ENCODE results near the gene SERPINA4. TPM values are rescaled to one million over a fixed set of nuclear protein-coding genes. Genes with fewer than 3 reads are reported as not detected.

The SERPINA4 gene
- total RNA-seq, 1 experiment from 2014 or later: not detected

Other genes with a start within 250 kb of the SERPINA4 start
- not detected in 2 replicates for gene SERPINA6, start 238.1 kb upstream of the SERPINA4 start, total RNA-seq (2014; rRNA removed; shearing (Covaris generic); ENCODE audit: low replicate concordance)
- gene SERPINA2, start 194.7 kb upstream of the SERPINA4 start, total RNA-seq (2014; rRNA removed; shearing (Covaris generic); ENCODE audit: low replicate concordance): not detected in 2 replicates
- gene SERPINA1, start 172.8 kb upstream of the SERPINA4 start, total RNA-seq (2014; rRNA removed; shearing (Covaris generic); ENCODE audit: low replicate concordance): 0.54 TPM in 1 of 2 replicates, not detected in the other
- gene SERPINA11, start 108.6 kb upstream of the SERPINA4 start, total RNA-seq (2014; rRNA removed; shearing (Covaris generic); ENCODE audit: low replicate concordance): 0.97 and 1.4 TPM in 2 replicates
- 164 and 182 TPM in 2 replicates for gene SERPINA9, start 85.2 kb upstream of the SERPINA4 start, total RNA-seq (2014; rRNA removed; shearing (Covaris generic); ENCODE audit: low replicate concordance)
- not detected in 2 replicates for gene SERPINA12, start 52.0 kb upstream of the SERPINA4 start, total RNA-seq (2014; rRNA removed; shearing (Covaris generic); ENCODE audit: low replicate concordance)
- gene SERPINA5, start 20.0 kb downstream of the SERPINA4 start, total RNA-seq (2014; rRNA removed; shearing (Covaris generic); ENCODE audit: low replicate concordance): not detected in 2 replicates
- not detected in 2 replicates for gene SERPINA3, start 50.9 kb downstream of the SERPINA4 start, total RNA-seq (2014; rRNA removed; shearing (Covaris generic); ENCODE audit: low replicate concordance)
- gene GSC, start 208.7 kb downstream of the SERPINA4 start, total RNA-seq (2014; rRNA removed; shearing (Covaris generic); ENCODE audit: low replicate concordance): not detected in 2 replicates

Data from Karpas-422 (cell line).